ENCODE measurements around the gene MLX. TPM values are rescaled to one million over a fixed set of nuclear protein-coding genes. Genes with fewer than 3 reads are reported as not detected.

The MLX gene
- total and polyA plus RNA-seq, 2 of the 8 experiments (the other 6 are each of a cell fraction or from before 2014, with no cell fraction given), result 27.0 to 27.5 TPM

DNA sequence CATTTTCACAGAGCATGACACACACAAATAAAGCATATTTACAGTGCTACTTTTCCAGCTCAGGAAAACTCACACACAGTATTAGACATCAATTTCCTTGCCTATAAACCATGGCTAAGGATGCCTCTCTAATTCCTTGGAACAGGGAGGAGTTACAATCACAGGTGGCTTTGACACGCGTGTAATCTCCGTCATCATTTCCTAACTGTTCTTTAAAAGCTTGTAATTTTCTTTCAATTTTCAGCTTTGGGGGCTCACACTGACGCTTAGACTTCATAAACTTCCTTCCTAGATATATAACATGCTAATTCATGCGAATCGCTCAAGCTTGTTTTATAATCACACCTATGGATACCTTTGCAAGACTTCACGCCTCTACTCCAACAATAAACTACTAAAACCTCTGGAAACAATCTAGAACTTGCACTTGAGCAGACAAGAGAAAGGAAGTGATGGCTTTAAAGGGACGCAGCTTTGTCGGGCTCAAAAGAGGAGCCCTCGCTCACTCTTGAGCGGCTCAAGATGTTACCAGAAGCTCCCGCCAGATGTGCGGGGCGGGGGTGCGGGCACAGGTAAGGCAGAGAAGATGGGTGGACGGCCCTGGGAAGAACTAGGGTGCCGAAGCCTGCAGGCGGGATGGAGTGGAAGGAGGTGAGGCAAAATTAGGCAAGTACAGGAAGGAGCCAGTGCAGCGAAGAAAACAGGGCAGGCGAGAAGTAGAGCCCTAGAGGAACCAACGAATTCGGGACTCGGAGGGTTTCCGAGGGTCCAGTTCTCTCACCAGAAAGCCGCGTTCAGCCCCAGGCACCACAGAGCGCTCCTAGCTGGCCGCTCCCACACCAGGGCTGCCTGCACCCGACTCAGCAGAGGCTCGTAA lies 41.6 kb downstream of the MLX start (continued):
- TF ChIP-seq YY1 (IDR thresholded peaks at IDR 0.05; ENCODE audit: low read depth, low read length) (no peak), TAF7 (optimal IDR thresholded peaks at IDR 0.05; ENCODE audit: borderline replicate concordance, low read depth, low read length) (no peak), GTF2F1 (IDR thresholded peaks at IDR 0.05; ENCODE audit: borderline replicate concordance, low read depth, low read length) (no peak), RFX5 (IDR thresholded peaks at IDR 0.05; ENCODE audit: borderline replicate concordance, low read depth, low read length) (no peak)
